Endothelial cell of umbilical vein (primary cell): Measurements from ENCODE around the gene PAOX. TPM values are rescaled to one million over a fixed set of nuclear protein-coding genes. Genes with fewer than 3 reads are reported as not detected.

ENCODE experiments used
- BruUV-seq: library from RNA; stranded (reverse); fragments of 400-500 nt; replicated peaks from 2 replicates; lab custom pipeline; 2021; lab: Mats Ljungman, UMichigan
- CTCF ChIA-PET: fragments of 300-600, 350-600 bp; sonication (Branson Sonifier 250); formaldehyde crosslinking; loops from one replicate; lab custom pipeline; 2021; ENCODE audit warnings: antibody characterized with exemption, inconsistent platforms; lab: Charles Lee
- POLR2A ChIA-PET: fragments of 300-600, 350-600 bp; sonication (Branson Sonifier 250); formaldehyde crosslinking; loops from one replicate; lab custom pipeline; 2021; ENCODE audit warnings: antibody characterized with exemption, inconsistent platforms; lab: Charles Lee
- DNase-seq: peaks from one replicate; pipeline ENCODE4 v3.0.0-alpha.2; 2011; ENCODE audit warnings: low read depth, low spot score
- FAIRE-seq: peaks from 2 replicates; lab custom pipeline; 2011; peaks lifted over from hg19 to GRCh38; lab: Jason Lieb, UNC
- H2AFZ ChIP-seq: 2 replicates; pipeline ENCODE4 v1.6.0; 2012; ENCODE audit warnings: low read depth, low read length, control low read depth, inconsistent platforms
- H3K27ac ChIP-seq: 2 replicates; pipeline ENCODE4 v1.5.1; 2011; ENCODE audit warnings: low read depth, mild to moderate bottlenecking, control low read depth, low read length, moderate library complexity; ENCODE audit not compliant: insufficient read depth
- H3K27me3 ChIP-seq, 2 experiments: 2 replicates each; pipeline versions ENCODE4 v1.6.0 to v1.6.1; 2011; ENCODE audit warnings: low read length in 2 of 2, mixed read lengths in 1 of 2; ENCODE audit not compliant: control insufficient read depth in 2 of 2, insufficient read depth in 2 of 2
- H3K36me3 ChIP-seq, 2 experiments: 2 replicates in 1 of 2; 3 replicates in 1 of 2; pipeline ENCODE4 v1.5.1; 2011; ENCODE audit warnings: low read length in 2 of 2, mild to moderate bottlenecking in 1 of 2, moderate library complexity in 1 of 2; ENCODE audit not compliant: control insufficient read depth in 2 of 2, insufficient read depth in 2 of 2; ENCODE audit errors: extremely low read depth in 1 of 2
- H3K4me1 ChIP-seq: 3 replicates; pipeline ENCODE4 v1.5.1; 2011; ENCODE audit warnings: mild to moderate bottlenecking, low read length; ENCODE audit not compliant: control insufficient read depth, insufficient read depth; ENCODE audit errors: extremely low read depth
- H3K4me2 ChIP-seq: 2 replicates; pipeline ENCODE4 v1.6.1; 2011; ENCODE audit warnings: low read length, control low read depth, mixed read lengths; ENCODE audit not compliant: insufficient read depth
- H3K4me3 ChIP-seq, 3 experiments: fragments of 200-600 bp in 1 of 3; sonication (generic), shearing (Covaris generic) in 1 of 3; replicated peaks in 1 of 3; 2 replicates each; pipeline ENCODE4 v1.5.1; 2011 to 2016; ENCODE audit warnings: control low read depth in 3 of 3, low read length in 3 of 3, mild to moderate bottlenecking in 2 of 3, inconsistent platforms in 1 of 3, low read depth in 1 of 3, moderate library complexity in 1 of 3; ENCODE audit not compliant: insufficient read depth in 1 of 3
- H3K79me2 ChIP-seq: 2 replicates; pipeline ENCODE4 v1.6.0; 2012; ENCODE audit warnings: low read length, inconsistent platforms; ENCODE audit not compliant: control insufficient read depth, insufficient read depth
- H3K9ac ChIP-seq: replicated peaks from 2 replicates; pipeline ENCODE3; 2011; ENCODE audit warnings: low read length, control low read depth; ENCODE audit not compliant: insufficient read depth; ENCODE audit errors: extremely low read depth
- H3K9me1 ChIP-seq: replicated peaks from 3 replicates; pipeline ENCODE4 v1.6.0; 2011; ENCODE audit warnings: mild to moderate bottlenecking, low read length; ENCODE audit not compliant: control insufficient read depth, insufficient read depth; ENCODE audit errors: extremely low read depth
- H3K9me3 ChIP-seq: replicated peaks from 2 replicates; pipeline ENCODE4 v1.5.1; 2012; ENCODE audit warnings: low read length, inconsistent platforms; ENCODE audit not compliant: control insufficient read depth, insufficient read depth
- H4K20me1 ChIP-seq: replicated peaks from 2 replicates; pipeline ENCODE3; 2011; ENCODE audit warnings: mild to moderate bottlenecking, low read length; ENCODE audit not compliant: control insufficient read depth, insufficient read depth; ENCODE audit errors: extremely low read depth
- EZH2 ChIP-seq: IDR thresholded peaks from 2 replicates; pipeline ENCODE4 v1.6.1; 2012; ENCODE audit warnings: borderline replicate concordance, low read depth, mild to moderate bottlenecking, moderate library complexity, low read length, inconsistent platforms; ENCODE audit not compliant: severe bottlenecking
- FOS ChIP-seq: IDR thresholded peaks from 2 replicates; pipeline ENCODE4 v1.6.1; 2011; ENCODE audit warnings: mild to moderate bottlenecking, low read length, moderate library complexity, borderline replicate concordance; ENCODE audit not compliant: insufficient read depth
- GATA2 ChIP-seq: IDR thresholded peaks from 2 replicates; pipeline ENCODE4 v1.7.0; 2011; ENCODE audit warnings: low read depth, mild to moderate bottlenecking, moderate library complexity, mixed read lengths, low read length; ENCODE audit not compliant: insufficient read length, insufficient read depth
- JUN ChIP-seq: IDR thresholded peaks from 2 replicates; pipeline ENCODE4 v1.6.1; 2011; ENCODE audit warnings: borderline replicate concordance, low read depth; ENCODE audit not compliant: insufficient read length, insufficient read depth
- MYC ChIP-seq: IDR thresholded peaks from one replicate; pipeline ENCODE4 v1.6.1; 2011; ENCODE audit warnings: mild to moderate bottlenecking, low read depth, low read length
- POLR2A ChIP-seq: IDR thresholded peaks from 2 replicates; pipeline ENCODE4 v1.6.1; 2012; ENCODE audit warnings: low read depth, mild to moderate bottlenecking, control low read depth, low read length
- POLR2AphosphoS5 ChIP-seq: IDR thresholded peaks from 2 replicates; pipeline ENCODE4 v1.6.1; 2012; ENCODE audit warnings: low read depth, mild to moderate bottlenecking, control low read depth, low read length, moderate library complexity; ENCODE audit not compliant: insufficient read depth
- dilution Hi-C: fragments of 300-500 bp; cut with MboI; formaldehyde crosslinking; loops from one replicate; pipeline ENCODE4 v1.15.0; 2019; ENCODE audit warnings: low sequenced_read_pairs; ENCODE audit not compliant: extremely low pct_ligation_motif_present
- intact Hi-C: fragments of 100-400 bp; cut with micrococcal nuclease; formaldehyde crosslinking; loops from one replicate; pipeline ENCODE4 v1.10.0; 2022
- polyA plus RNA-seq, 4 experiments: library from polyadenylated mRNA; depleted of rRNA in 3 of 4; stranded (reverse) in 3 of 4; unstranded in 1 of 4; fragments of >200 nt; gene quantifications; 2 replicates each; pipeline versions ENCODE4 v1.2.1 to v1.2.3, GENCODE V29; 2011 to 2012; ENCODE audit warnings: missing spikeins in 1 of 4
- total RNA-seq: library from RNA; stranded (reverse); gene quantifications from 2 replicates; pipeline ENCODE4 v1.2.3, GENCODE V29; 2021
- TF ChIP-seq, protein P1 (sequence below), 2 donors: IDR thresholded peaks; 1 replicate in 1 of 2; 2 replicates in 1 of 2; pipeline ENCODE4 v1.5.1; 2011; ENCODE audit warnings: low read length in 2 of 2, mild to moderate bottlenecking in 2 of 2, moderate library complexity in 2 of 2, control low read depth in 1 of 2, inconsistent platforms in 1 of 2, low read depth in 1 of 2; ENCODE audit not compliant: insufficient read depth in 1 of 2; ENCODE audit errors: extremely low read depth in 1 of 2
- TF ChIP-seq, protein P2 (sequence below): IDR thresholded peaks from 2 replicates; pipeline ENCODE4 v1.6.1; 2011; ENCODE audit not compliant: insufficient read depth, insufficient read length

PAOX gene
- total and polyA plus RNA-seq, 2 donors (not counting 3 experiments of a cell fraction or from before 2014, with no cell fraction given) = 2.6 to 3.8 TPM

DNA sequence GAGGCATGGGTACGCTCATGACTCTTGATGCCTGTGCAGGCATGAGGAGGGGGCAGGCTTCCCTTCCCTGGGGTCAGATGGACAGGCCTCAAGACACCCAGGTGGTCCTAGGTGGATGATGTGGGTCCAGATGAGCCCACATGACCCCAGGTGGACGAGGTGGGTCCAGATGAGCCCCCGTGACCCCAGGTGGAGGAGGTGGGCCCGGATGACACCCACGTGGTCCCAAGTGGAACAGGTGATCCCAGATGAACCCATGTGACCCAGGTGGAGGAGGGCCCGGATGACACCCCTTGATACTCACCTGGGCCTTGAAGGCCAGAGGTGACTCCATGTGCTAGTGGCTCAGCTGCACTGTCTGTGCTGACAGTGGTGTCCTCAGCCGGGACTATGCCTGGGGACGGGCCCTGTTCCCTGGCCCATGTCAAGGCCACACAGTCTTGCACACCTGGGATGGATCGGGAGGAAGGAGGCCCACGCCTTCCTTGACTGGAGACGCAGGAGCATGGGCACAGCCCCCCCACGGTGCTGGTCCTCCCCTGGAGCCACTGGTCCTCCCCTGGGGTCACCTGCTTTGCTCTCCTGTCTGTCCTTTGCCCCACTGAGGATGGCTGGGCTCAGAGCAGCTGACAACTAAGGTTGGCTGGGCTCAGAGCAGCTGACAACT, 28.6 kb upstream of the PAOX start:
- Histone ChIP-seq H3K4me2 (no peak overlapping the region), H4K20me1 (no peaks in the 10 kb centered on the region), H3K36me3 (no peaks in the 10 kb centered on the region), H2AFZ (no peak overlapping the region), H3K9me1 (no peaks in the 10 kb centered on the region), H3K27me3 (no peaks in the 10 kb centered on the region), H3K79me2 (no peaks in the 10 kb centered on the region), H3K27ac (no peak overlapping the region), H3K4me3 (no peak overlapping the region), H3K4me1 (no peaks in the 10 kb centered on the region), H3K9me3 (no peaks in the 10 kb centered on the region), H3K9ac (no peak overlapping the region)
- intact Hi-C loops = no loop called here
- no TSS peak for BruUV-seq
- CTCF ChIA-PET = no interaction called here
- POLR2A ChIA-PET = no interaction called here
- TF ChIP-seq GATA2 = no peak
- TF ChIP-seq, protein P1, sequence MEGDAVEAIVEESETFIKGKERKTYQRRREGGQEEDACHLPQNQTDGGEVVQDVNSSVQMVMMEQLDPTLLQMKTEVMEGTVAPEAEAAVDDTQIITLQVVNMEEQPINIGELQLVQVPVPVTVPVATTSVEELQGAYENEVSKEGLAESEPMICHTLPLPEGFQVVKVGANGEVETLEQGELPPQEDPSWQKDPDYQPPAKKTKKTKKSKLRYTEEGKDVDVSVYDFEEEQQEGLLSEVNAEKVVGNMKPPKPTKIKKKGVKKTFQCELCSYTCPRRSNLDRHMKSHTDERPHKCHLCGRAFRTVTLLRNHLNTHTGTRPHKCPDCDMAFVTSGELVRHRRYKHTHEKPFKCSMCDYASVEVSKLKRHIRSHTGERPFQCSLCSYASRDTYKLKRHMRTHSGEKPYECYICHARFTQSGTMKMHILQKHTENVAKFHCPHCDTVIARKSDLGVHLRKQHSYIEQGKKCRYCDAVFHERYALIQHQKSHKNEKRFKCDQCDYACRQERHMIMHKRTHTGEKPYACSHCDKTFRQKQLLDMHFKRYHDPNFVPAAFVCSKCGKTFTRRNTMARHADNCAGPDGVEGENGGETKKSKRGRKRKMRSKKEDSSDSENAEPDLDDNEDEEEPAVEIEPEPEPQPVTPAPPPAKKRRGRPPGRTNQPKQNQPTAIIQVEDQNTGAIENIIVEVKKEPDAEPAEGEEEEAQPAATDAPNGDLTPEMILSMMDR (IDR thresholded peaks at IDR 0.05; ENCODE audit: extremely low read depth in 1 of 2, insufficient read depth in 1 of 2, low read depth in 1 of 2, low read length in 2 of 2) = no peak
- TF ChIP-seq MYC = no peak
- no peak for TF ChIP-seq FOS
- no peak for TF ChIP-seq EZH2
- no peak for TF ChIP-seq JUN
- no peak for TF ChIP-seq POLR2A
- TF ChIP-seq POLR2AphosphoS5 = no peak
- TF ChIP-seq, protein P2, sequence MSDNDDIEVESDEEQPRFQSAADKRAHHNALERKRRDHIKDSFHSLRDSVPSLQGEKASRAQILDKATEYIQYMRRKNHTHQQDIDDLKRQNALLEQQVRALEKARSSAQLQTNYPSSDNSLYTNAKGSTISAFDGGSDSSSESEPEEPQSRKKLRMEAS = no peak
- DNase-seq (no peak), FAIRE-seq (no peak)
- dilution Hi-C loops = no loop called here
